Measurements from ENCODE around the gene IFNL4. TPM values are rescaled to one million over a fixed set of nuclear protein-coding genes. Genes with fewer than 3 reads are reported as not detected.
A peak's percentile ranks its signal among the peaks of the same experiment; 100 is the strongest.

Gene IFNL4
- total and polyA plus RNA-seq, 4 donors = 0.71 to 0.80 TPM; not detected in 2

DNA sequence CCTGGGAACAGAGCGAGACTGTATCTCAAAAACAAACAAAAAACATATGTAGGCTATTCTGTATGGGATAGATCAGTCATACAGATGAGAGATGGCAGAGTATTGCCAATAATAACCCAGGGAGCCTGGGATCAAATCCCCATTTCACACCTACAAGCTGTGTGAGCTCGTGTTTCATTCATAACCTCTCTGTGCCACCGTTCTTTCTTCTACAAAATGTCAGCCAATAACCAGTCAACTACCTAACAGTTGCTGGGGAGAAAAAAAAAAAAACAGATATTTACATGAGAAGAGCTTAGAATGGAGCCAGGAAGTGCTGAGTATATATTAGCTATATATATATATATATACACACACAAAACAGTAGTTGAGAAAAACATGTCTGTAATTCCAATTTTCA is 13.0 kb upstream of the IFNL4 start:
- Histone ChIP-seq H3K4me3 (ENCODE audit: low read depth, low read length) (no peak overlapping the region), H3K4me1 (ENCODE audit: control insufficient read depth, insufficient read depth, low read length) (peaks cover 18% of the 10 kb centered on the region), H3K9me3 (ENCODE audit: control insufficient read depth, insufficient read depth, low read length) (no peaks in the 10 kb centered on the region), H3K27ac (ENCODE audit: low read depth, low read length) (no peak overlapping the region), H3K36me3 (ENCODE audit: control insufficient read depth, insufficient read depth, low read length) (no peaks in the 10 kb centered on the region), H3K27me3 (ENCODE audit: control insufficient read depth, insufficient read depth, low read length) (peaks cover 39% of the 10 kb centered on the region)
- DNase-seq (ENCODE audit: low read depth in 4 of 6, low spot score in 6 of 6) = no peak
- no CpG with 5 or more reads among the region's 3 CpGs for WGBS (ENCODE audit: insufficient coverage)

GRCh38 chr19:39257227-39257626 is 8.6 kb upstream of the IFNL4 start:
- Histone ChIP-seq H3K27ac (ENCODE audit: low read depth, low read length) (no peak overlapping the region), H3K27me3 (ENCODE audit: control insufficient read depth, insufficient read depth, low read length) (peaks cover 10% of the 10 kb centered on the region), H3K36me3 (ENCODE audit: control insufficient read depth, insufficient read depth, low read length) (no peaks in the 10 kb centered on the region), H3K9me3 (ENCODE audit: control insufficient read depth, insufficient read depth, low read length) (no peaks in the 10 kb centered on the region), H3K4me3 (ENCODE audit: low read depth, low read length) (no peak overlapping the region), H3K4me1 (ENCODE audit: control insufficient read depth, insufficient read depth, low read length) (no peaks in the 10 kb centered on the region)
- no peak for DNase-seq (ENCODE audit: low read depth in 4 of 6, low spot score in 6 of 6)
- no CpG with 5 or more reads among the region's 4 CpGs for WGBS (ENCODE audit: insufficient coverage)

- no peaks in the 10 kb centered on the region for H3K9me3 ChIP-seq (ENCODE audit: control insufficient read depth, insufficient read depth, low read length)
- H3K36me3 ChIP-seq (ENCODE audit: control insufficient read depth, insufficient read depth, low read length) = no peaks in the 10 kb centered on the region
- no peak overlapping the region for H3K4me3 ChIP-seq (ENCODE audit: low read depth, low read length)
- H3K4me1 ChIP-seq (ENCODE audit: control insufficient read depth, insufficient read depth, low read length) = no peaks in the 10 kb centered on the region
- WGBS (ENCODE audit: insufficient coverage) = 84% methylated on average over 28 of the region's 29 CpGs
- no peak overlapping the region for H3K27ac ChIP-seq (ENCODE audit: low read depth, low read length)
- peaks cover 10% of the 10 kb centered on the region for H3K27me3 ChIP-seq (ENCODE audit: control insufficient read depth, insufficient read depth, low read length)
- DNase-seq (ENCODE audit: low read depth in 4 of 6, low spot score in 6 of 6) = no peak
Observed at GRCh38 chr19:39254531-39255345, 6.1 kb upstream of the IFNL4 start.

DNA sequence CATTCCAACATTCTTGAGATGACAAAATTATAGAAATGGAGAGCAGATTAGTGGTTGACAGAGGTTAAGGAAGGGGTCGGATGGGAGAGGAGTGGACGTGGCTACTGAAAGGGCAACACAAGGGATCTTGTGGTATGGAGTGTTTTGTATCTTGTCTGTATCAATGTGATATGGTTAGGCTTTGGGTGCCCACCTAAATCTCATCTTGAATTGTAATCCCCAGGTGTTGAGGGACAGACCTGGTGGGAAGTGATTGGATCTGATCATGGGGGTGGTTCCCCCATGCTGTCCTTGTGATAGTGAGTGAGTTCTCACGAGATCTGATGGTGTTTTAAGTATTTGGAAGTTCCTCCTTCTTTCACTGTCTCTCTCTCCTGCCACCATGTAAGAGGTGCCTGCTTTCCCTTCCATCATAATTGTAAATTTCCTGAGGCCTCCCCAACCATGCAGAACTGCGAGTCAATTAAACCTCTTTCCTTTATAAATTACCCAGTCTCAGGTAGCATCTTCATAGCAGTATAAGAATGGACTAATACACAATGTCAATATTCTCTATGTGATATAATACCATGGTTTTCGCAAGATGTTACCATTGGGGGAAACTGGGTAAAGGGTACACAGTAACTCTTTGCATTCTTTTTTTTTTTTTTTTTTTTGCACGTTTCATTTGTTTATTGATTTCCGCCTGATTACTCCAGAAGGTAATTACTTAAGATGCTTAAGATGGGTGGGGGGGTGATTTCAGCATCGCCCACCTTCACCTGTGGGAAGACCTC is 4.9 kb upstream of the IFNL4 start:
- peaks cover 21% of the 10 kb centered on the region for H3K27me3 ChIP-seq (ENCODE audit: control insufficient read depth, insufficient read depth, low read length)

GRCh38 chr19:39252458-39252857 is 3.8 kb upstream of the IFNL4 start:
- peak in 1 of 6 donors; percentile 63 for DNase-seq (ENCODE audit: low read depth in 4 of 6, low spot score in 6 of 6)
- WGBS (ENCODE audit: insufficient coverage) = 56% methylated on average over 2 of the region's 3 CpGs
- H3K27me3 ChIP-seq (ENCODE audit: control insufficient read depth, insufficient read depth, low read length) = peaks cover 30% of the 10 kb centered on the region

More for the DNA sequence above, 4.9 kb upstream of the IFNL4 start:
- Histone ChIP-seq H3K4me1 (ENCODE audit: control insufficient read depth, insufficient read depth, low read length) (peaks cover 1% of the 10 kb centered on the region), H3K9me3 (ENCODE audit: control insufficient read depth, insufficient read depth, low read length) (no peaks in the 10 kb centered on the region), H3K36me3 (ENCODE audit: control insufficient read depth, insufficient read depth, low read length) (no peaks in the 10 kb centered on the region), H3K27ac (ENCODE audit: low read depth, low read length) (no peak overlapping the region), H3K4me3 (ENCODE audit: low read depth, low read length) (no peak overlapping the region)
- WGBS (ENCODE audit: insufficient coverage) = 82% methylated on average over 3 of the region's 8 CpGs
- DNase-seq (ENCODE audit: low read depth in 4 of 6, low spot score in 6 of 6) = no peak

GRCh38 chr19:39251846-39252245 is 3.2 kb upstream of the IFNL4 start:
- 63% methylated on average over 1 of the region's 3 CpGs for WGBS (ENCODE audit: insufficient coverage)

More at GRCh38 chr19:39252458-39252857, 3.8 kb upstream of the IFNL4 start:
- H3K27ac ChIP-seq (ENCODE audit: low read depth, low read length) = no peak overlapping the region
- peaks cover 11% of the 10 kb centered on the region for H3K4me1 ChIP-seq (ENCODE audit: control insufficient read depth, insufficient read depth, low read length)
- no peak overlapping the region for H3K4me3 ChIP-seq (ENCODE audit: low read depth, low read length)
- no peaks in the 10 kb centered on the region for H3K9me3 ChIP-seq (ENCODE audit: control insufficient read depth, insufficient read depth, low read length)
- no peaks in the 10 kb centered on the region for H3K36me3 ChIP-seq (ENCODE audit: control insufficient read depth, insufficient read depth, low read length)

GRCh38 chr19:39251081-39251480 is 2.4 kb upstream of the IFNL4 start:
- Histone ChIP-seq H3K9me3 (ENCODE audit: control insufficient read depth, insufficient read depth, low read length) (no peaks in the 10 kb centered on the region), H3K27me3 (ENCODE audit: control insufficient read depth, insufficient read depth, low read length) (peaks cover 35% of the 10 kb centered on the region), H3K27ac (ENCODE audit: low read depth, low read length) (no peak overlapping the region), H3K4me1 (ENCODE audit: control insufficient read depth, insufficient read depth, low read length) (peaks cover 17% of the 10 kb centered on the region), H3K4me3 (ENCODE audit: low read depth, low read length) (no peak overlapping the region), H3K36me3 (ENCODE audit: control insufficient read depth, insufficient read depth, low read length) (no peaks in the 10 kb centered on the region)
- DNase-seq (ENCODE audit: low read depth in 4 of 6, low spot score in 6 of 6) = no peak
- WGBS (ENCODE audit: insufficient coverage) = 60% methylated on average over 1 of the region's 5 CpGs

More at GRCh38 chr19:39251846-39252245, 3.2 kb upstream of the IFNL4 start:
- Histone ChIP-seq H3K9me3 (ENCODE audit: control insufficient read depth, insufficient read depth, low read length) (no peaks in the 10 kb centered on the region), H3K27ac (ENCODE audit: low read depth, low read length) (no peak overlapping the region), H3K4me3 (ENCODE audit: low read depth, low read length) (no peak overlapping the region), H3K4me1 (ENCODE audit: control insufficient read depth, insufficient read depth, low read length) (peaks cover 17% of the 10 kb centered on the region), H3K36me3 (ENCODE audit: control insufficient read depth, insufficient read depth, low read length) (no peaks in the 10 kb centered on the region), H3K27me3 (ENCODE audit: control insufficient read depth, insufficient read depth, low read length) (peaks cover 37% of the 10 kb centered on the region)
- DNase-seq (ENCODE audit: low read depth in 4 of 6, low spot score in 6 of 6) = no peak

DNA sequence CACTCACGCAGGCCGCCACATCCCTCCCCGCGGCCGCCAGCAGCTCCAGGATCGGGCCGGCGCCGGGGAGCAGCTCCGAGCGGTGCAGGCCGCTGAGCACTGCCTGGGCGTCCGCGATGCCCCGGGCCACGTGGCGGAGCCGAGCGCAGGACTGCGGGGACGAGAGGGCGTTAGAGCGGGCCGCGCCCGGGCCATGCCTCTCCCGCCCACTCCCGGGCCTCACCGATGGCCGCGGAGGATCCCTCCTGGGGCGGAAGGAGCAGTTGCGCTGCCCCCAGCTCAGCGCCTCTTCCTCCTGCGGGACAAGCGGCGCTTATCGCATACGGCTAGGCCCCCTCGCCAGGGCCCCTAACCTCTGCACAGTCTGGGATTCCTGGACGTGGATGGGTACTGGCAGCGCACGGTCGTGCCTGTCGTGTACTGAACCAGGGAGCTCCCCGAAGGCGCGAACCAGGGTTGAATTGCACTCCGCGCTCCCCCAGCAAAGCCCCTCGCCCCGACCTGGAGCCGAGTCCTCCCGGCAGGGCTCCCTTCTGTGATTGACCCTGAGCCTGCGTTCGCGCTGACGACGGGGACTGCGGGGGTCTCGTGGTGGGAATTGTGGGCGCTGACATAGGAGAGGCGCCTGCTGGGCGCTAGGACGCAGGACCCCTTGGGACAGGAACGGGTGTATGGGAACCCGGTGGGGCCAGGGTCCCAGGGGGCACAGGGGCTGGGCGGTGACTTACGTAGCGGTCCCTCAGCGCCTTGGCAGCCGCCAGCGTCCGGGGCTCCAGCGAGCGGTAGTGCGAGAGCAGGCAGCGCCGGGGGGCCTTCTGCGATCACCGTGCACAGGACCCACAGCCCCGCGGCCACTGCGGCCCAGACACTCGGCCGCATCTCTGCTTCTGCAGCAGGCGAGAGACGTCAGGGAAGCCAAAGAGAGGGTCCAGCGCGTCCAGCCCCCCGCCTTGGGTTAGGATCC is 673 bp downstream of the IFNL4 start:
- no peaks in the 10 kb centered on the region for H3K9me3 ChIP-seq (ENCODE audit: control insufficient read depth, insufficient read depth, low read length)
- H3K27ac ChIP-seq (ENCODE audit: low read depth, low read length) = no peak overlapping the region
- WGBS (ENCODE audit: insufficient coverage) = 6% methylated on average over 92 of the region's 92 CpGs
- peaks cover 17% of the 10 kb centered on the region for H3K4me1 ChIP-seq (ENCODE audit: control insufficient read depth, insufficient read depth, low read length)
- H3K4me3 ChIP-seq (ENCODE audit: low read depth, low read length) = no peak overlapping the region
- H3K27me3 ChIP-seq (ENCODE audit: control insufficient read depth, insufficient read depth, low read length) = peaks cover 33% of the 10 kb centered on the region
- no peak for DNase-seq (ENCODE audit: low read depth in 4 of 6, low spot score in 6 of 6)
- H3K36me3 ChIP-seq (ENCODE audit: control insufficient read depth, insufficient read depth, low read length) = no peaks in the 10 kb centered on the region
